Measurements from ENCODE around the gene HPSE2.

- no peak for TF ChIP-seq POLR2A (IDR thresholded peaks at IDR 0.05)
- no peak for TF ChIP-seq CTCF (IDR thresholded peaks at IDR 0.05)
Measured at GRCh38 chr10:99234041-99234790, 1.4 kb downstream of the HPSE2 start.
